ENCODE data around the gene PEDS1. TPM values are rescaled to one million over a fixed set of nuclear protein-coding genes. Genes with fewer than 3 reads are reported as not detected.

PEDS1 gene
- total and polyA plus RNA-seq, 2 of the 8 experiments (the other 6 are each of a cell fraction or from before 2014, with no cell fraction given), result 28.9 to 75.9 TPM

GRCh38 chr20:50107086-50107660, 46.4 kb downstream of the PEDS1 start:
- no peak overlapping the region for H2BK5ac ChIP-seq (ENCODE audit: low read depth, low read length)
- POLR2A ChIA-PET (ENCODE audit: partially characterized antibody), result interaction anchor here (1.5 kb wide), 1 partner anchor 13 kb away, joined by 4 read pairs; no protein-coding TSS in a partner anchor
- H3K27ac ChIP-seq (ENCODE audit: low read depth, low read length), result no peak overlapping the region
- H3K14ac ChIP-seq (ENCODE audit: insufficient read length), result no peak overlapping the region
- H4K91ac ChIP-seq (replicated peaks; ENCODE audit: insufficient read length, low read length), result no peak overlapping the region
- H3K27me3 ChIP-seq (replicated peaks in 1 of 4; ENCODE audit: control insufficient read depth in 3 of 4, extremely low read depth in 1 of 4, insufficient read depth in 3 of 4, low read length in 3 of 4), result no peaks in the 10 kb centered on the region
- H4K5ac ChIP-seq (ENCODE audit: insufficient read length, low read depth, low read length), result no peak overlapping the region
- no peak overlapping the region for H3K9ac ChIP-seq (replicated peaks in 1 of 4; ENCODE audit: extremely low read depth in 1 of 4, low read depth in 3 of 4, low read length in 3 of 4)
- H3K4me2 ChIP-seq (ENCODE audit: insufficient read depth in 1 of 2, low read depth in 2 of 2, low read length in 2 of 2), result no peak overlapping the region
- no peak overlapping the region for H3K56ac ChIP-seq (replicated peaks; ENCODE audit: insufficient read length, low read depth, low read length)
- H3K79me2 ChIP-seq (ENCODE audit: control insufficient read depth in 1 of 2, insufficient read depth in 2 of 2, low read length in 2 of 2), result peaks cover 56 to 98% of the 10 kb centered on the region in 2 experiments
- DNase-seq (ENCODE audit: low read depth in 1 of 2, low spot score in 2 of 2) (no peak), FAIRE-seq (no peak)
- no peak overlapping the region for H2BK120ac ChIP-seq (replicated peaks; ENCODE audit: low read depth, low read length)
- no peak overlapping the region for H3K18ac ChIP-seq (ENCODE audit: extremely low read depth, low read length)
- no peak overlapping the region for H2BK20ac ChIP-seq (ENCODE audit: low read length)
- H3K4me1 ChIP-seq (replicated peaks in 1 of 4; ENCODE audit: control insufficient read depth in 3 of 4, insufficient read depth in 4 of 4, low read length in 3 of 4), result peaks cover 3 to 8% (median 7%) of the 10 kb centered on the region in 4 experiments
- WGBS, 2 experiments (ENCODE audit: extremely low coverage in 1 of 2, insufficient coverage in 1 of 2, insufficient read length in 1 of 2, insufficient replicate concordance in 2 of 2, low coverage in 1 of 2, low lambda C conversion rate in 2 of 2, missing lambda C conversion rate in 1 of 2), result 90% methylated on average over 6 of the region's 6 CpGs; no CpG with 5 or more reads in 1 of the 2 experiments
- H3K4ac ChIP-seq (replicated peaks; ENCODE audit: insufficient read length, low read depth, low read length), result no peak overlapping the region
- no peak overlapping the region for H4K8ac ChIP-seq (ENCODE audit: extremely low read depth, insufficient read depth, low read length)
- no peak overlapping the region for H2AK5ac ChIP-seq (ENCODE audit: low read depth, low read length)
- peaks cover 0 to 3% (median 0%) of the 10 kb centered on the region in 4 experiments; a peak in 1 of 8 replicates for H3K36me3 ChIP-seq (ENCODE audit: control insufficient read depth in 2 of 4, insufficient read depth in 4 of 4, low read length in 3 of 4)
- no peak overlapping the region for H2BK15ac ChIP-seq (ENCODE audit: low read length)
- H2BK12ac ChIP-seq (ENCODE audit: low read depth, low read length), result no peak overlapping the region
- no peak overlapping the region for H2AFZ ChIP-seq (ENCODE audit: low read length)
- H3K79me1 ChIP-seq (ENCODE audit: low read depth, low read length), result peaks cover 22% of the 10 kb centered on the region
- peaks cover 3% of the 10 kb centered on the region for H3K23me2 ChIP-seq (ENCODE audit: low read depth, low read length)
- no peak overlapping the region for H3K4me3 ChIP-seq (ENCODE audit: extremely low read depth in 1 of 4, insufficient read depth in 2 of 4, low read depth in 3 of 4, low read length in 4 of 4)
- CTCF ChIA-PET (ENCODE audit: partially characterized antibody), result interaction anchor here (0.6 to 2.3 kb wide), 4 partner anchors 21 to 131 kb away, joined by 3 to 5 read pairs (median 4); no protein-coding TSS in a partner anchor
- peaks cover 19 to 28% of the 10 kb centered on the region in 2 experiments for H4K20me1 ChIP-seq (replicated peaks in 1 of 2; ENCODE audit: control insufficient read depth in 1 of 2, insufficient read depth in 2 of 2, low read length in 2 of 2)
- H3K9me3 ChIP-seq (ENCODE audit: insufficient read depth in 2 of 2, low read depth in 1 of 2, low read length in 1 of 2), result no peaks in the 10 kb centered on the region
- no peak overlapping the region for H3K23ac ChIP-seq (ENCODE audit: insufficient read length)
- TF ChIP-seq TBP (IDR thresholded peaks at IDR 0.05; ENCODE audit: low read depth, low read length), result no peak
- TF ChIP-seq RXRA (IDR thresholded peaks at IDR 0.05; ENCODE audit: insufficient read depth, low read depth, low read length), result no peak
- no peak for TF ChIP-seq CEBPB (IDR thresholded peaks at IDR 0.05; ENCODE audit: low read depth, low read length)
